AG04449 (cell line): ENCODE results near the gene SMAD3.

Experiments
- CTCF ChIA-PET: fragments of 350-600 bp; formaldehyde crosslinking; extraction: SDS; loops from one replicate; lab custom pipeline; 2021; ENCODE audit warnings: antibody characterized with exemption; lab: Yijun Ruan, JAX
- POLR2A ChIA-PET: fragments of 400-600, 350-600 bp; formaldehyde crosslinking; extraction: SDS; loops from one replicate; lab custom pipeline; 2020; ENCODE audit warnings: antibody characterized with exemption, inconsistent platforms; lab: Yijun Ruan, JAX
- DNase-seq: peaks from one replicate; pipeline ENCODE4 v3.0.0-alpha.2; 2010; ENCODE audit warnings: low read depth, low spot score
- H3K4me3 ChIP-seq: 2 replicates; pipeline ENCODE4 v1.5.1; 2011; ENCODE audit warnings: low read depth, mild to moderate bottlenecking, control low read depth, low read length
- CTCF ChIP-seq: IDR thresholded peaks from one replicate; pipeline ENCODE4 v1.5.1; 2011; ENCODE audit warnings: mild to moderate bottlenecking, moderate library complexity, low read length, control low read depth, inconsistent platforms; ENCODE audit not compliant: insufficient read depth; ENCODE audit errors: missing control alignments

SMAD3 gene

GRCh38 chr15:67187351-67187854, 122.0 kb downstream of the SMAD3 start:
- DNase-seq = no peak
- H3K4me3 ChIP-seq = no peak overlapping the region
- CTCF ChIA-PET = interaction anchor here (0.7 to 2.1 kb wide), 5 partner anchors 9 to 251 kb away, joined by 3 to 8 read pairs (median 3); no protein-coding TSS in a partner anchor
- TF ChIP-seq CTCF = no peak
- POLR2A ChIA-PET = interaction anchor here (1.2 kb wide), 1 partner anchor 78 kb away, joined by 3 read pairs; no protein-coding TSS in a partner anchor

- TF ChIP-seq CTCF = no peak
- ChIA-PET POLR2A (interaction anchor here (0.7 to 0.9 kb wide), 3 partner anchors 11 to 305 kb away, joined by 3 read pairs; no protein-coding TSS in a partner anchor), CTCF (interaction anchor here (1.0 to 2.1 kb wide), 3 partner anchors 10 to 242 kb away, joined by 3 to 8 read pairs (median 5); no protein-coding TSS in a partner anchor)
- no peak for DNase-seq
- no peak overlapping the region for H3K4me3 ChIP-seq
These were observed 123.3 kb downstream of the SMAD3 start for GRCh38 chr15:67188551-67189218.

GRCh38 chr15:67189326-67190051, 124.1 kb downstream of the SMAD3 start:
- no peak for TF ChIP-seq CTCF
- ChIA-PET POLR2A (no interaction called here), CTCF (interaction anchor here (2.1 kb wide), 1 partner anchor 243 kb away, joined by 8 read pairs; no protein-coding TSS in a partner anchor)
- no peak overlapping the region for H3K4me3 ChIP-seq
- no peak for DNase-seq

- POLR2A ChIA-PET = no interaction called here
- CTCF ChIA-PET = no interaction called here
- H3K4me3 ChIP-seq = no peak overlapping the region
- no peak for TF ChIP-seq CTCF
- no peak for DNase-seq
These were observed 124.9 kb downstream of the SMAD3 start for GRCh38 chr15:67190326-67190725.

- TF ChIP-seq CTCF = no peak
- no peak for DNase-seq
- ChIA-PET CTCF (interaction anchor here (1.2 kb wide), 1 partner anchor 245 kb away, joined by 3 read pairs; no protein-coding TSS in a partner anchor), POLR2A (no interaction called here)
- no peak overlapping the region for H3K4me3 ChIP-seq
These were observed 125.4 kb downstream of the SMAD3 start for GRCh38 chr15:67190813-67191212.

- POLR2A ChIA-PET = no interaction called here
- DNase-seq = no peak
- TF ChIP-seq CTCF = no peak
- no peak overlapping the region for H3K4me3 ChIP-seq
- CTCF ChIA-PET = interaction anchor here (1.2 kb wide), 1 partner anchor 246 kb away, joined by 3 read pairs; no protein-coding TSS in a partner anchor
These were observed 126.9 kb downstream of the SMAD3 start for GRCh38 chr15:67192185-67192820.
